Ovary (tissue), 9 donors: ENCODE results near the gene SFI1. TPM values are rescaled to one million over a fixed set of nuclear protein-coding genes. Genes with fewer than 3 reads are reported as not detected.

Experiments
- DNase-seq, 5 donors: peaks; one replicate each; pipeline ENCODE4 v3.0.0-alpha.2; 2019 to 2020
- H3K27ac ChIP-seq, 2 donors: fragments of 200-600 bp; one replicate each; pipeline versions ENCODE4 v1.5.1 to v1.8.0; 2019 to 2022
- H3K27me3 ChIP-seq: fragments of 200-600 bp; one replicate; pipeline ENCODE4 v1.8.0; 2022
- H3K36me3 ChIP-seq: fragments of 200-600 bp; sonication (generic); one replicate; pipeline ENCODE4 v1.5.1; 2019
- H3K4me1 ChIP-seq: one replicate; pipeline ENCODE4 v1.8.1; 2013; ENCODE audit warnings: mild to moderate bottlenecking, moderate library complexity; ENCODE audit not compliant: insufficient read depth
- H3K4me3 ChIP-seq: fragments of 200-600 bp; sonication (generic); one replicate; pipeline ENCODE4 v1.5.1; 2017
- H3K9me3 ChIP-seq, 2 donors: fragments of 200-600 bp in 1 of 2; sonication (generic) in 1 of 2; one replicate each; pipeline versions ENCODE4 v1.5.1 to v1.8.1; 2013 to 2019; ENCODE audit warnings: mild to moderate bottlenecking in 1 of 2, moderate library complexity in 1 of 2
- EP300 ChIP-seq: sonication (generic); formaldehyde crosslinking; IDR thresholded peaks from one replicate; pipeline ENCODE4 v1.6.1; 2017; ENCODE audit warnings: antibody characterized with exemption
- POLR2A ChIP-seq: fragments of 450-650 bp; IDR thresholded peaks from one replicate; pipeline ENCODE4 v1.6.1; 2017; ENCODE audit warnings: antibody characterized with exemption, mild to moderate bottlenecking, moderate library complexity
- WGBS, 3 donors: extraction: QIAGEN DNeasy Blood & Tissue Kit in 1 of 3; methylation state at CpG; one replicate each; pipeline versions ENCODE4 v1.1.5 to v1.1.7; 2013 to 2017; 5-methylcytosine and 5-hydroxymethylcytosine counted together
- intact Hi-C, 4 donors: fragments of 100-400 bp; cut with DNase I; formaldehyde crosslinking; loops; one replicate each; pipeline versions ENCODE4 v1.11.0 to v1.15.1; 2022 to 2023
- polyA plus RNA-seq, 2 donors: library from polyadenylated mRNA; stranded (reverse); fragments of 200-250 nt in 1 of 2; fragments of 350-450 nt in 1 of 2; fragmentation: Illumina TruSeq in 1 of 2; extraction: RNeasy Lipid Tissue Mini Kit (QIAGEN cat#74804) in 1 of 2; gene quantifications; one replicate each; pipeline ENCODE4 v1.2.3, GENCODE V29; 2013 to 2014
- total RNA-seq, 7 donors: library from RNA; depleted of rRNA in 2 of 7; stranded (reverse); fragments of >200 nt in 2 of 7; fragmentation: NEBNext Ultra II Directional in 3 of 7; extraction: Animal tissue kit (Norgen Biotek cat#: 25700) in 3 of 7; gene quantifications; one replicate each; pipeline versions ENCODE4 v1.1.0 to v1.2.4, GENCODE V29; 2016 to 2023
- TF ChIP-seq, protein P1 (sequence below), 3 donors: fragments of 450-650 bp in 2 of 3; fragments of 200-600 bp in 1 of 3; IDR thresholded peaks; one replicate each; pipeline versions ENCODE4 v1.5.1 to v1.8.0; 2016 to 2022; ENCODE audit warnings: antibody characterized with exemption in 3 of 3, mild to moderate bottlenecking in 1 of 3
- donor health status: DM: no; HTN: no; CAD: no; lungs with moderate emphysema.
- donor health status: DM: no; HTN: no; CAD: no.
- donor health status: Bipolar disorder and iron deficiency.
- donor health status: DM: yes; HTN: yes; CAD: no.
- donor health status: DM: no; HTN: no; CAD: no.
- donor health status: DM: yes; HTN: yes; CAD: no.

SFI1 gene
- total and polyA plus RNA-seq, 9 donors, result 10.8 to 33.9 (median 25.2) TPM

DNA sequence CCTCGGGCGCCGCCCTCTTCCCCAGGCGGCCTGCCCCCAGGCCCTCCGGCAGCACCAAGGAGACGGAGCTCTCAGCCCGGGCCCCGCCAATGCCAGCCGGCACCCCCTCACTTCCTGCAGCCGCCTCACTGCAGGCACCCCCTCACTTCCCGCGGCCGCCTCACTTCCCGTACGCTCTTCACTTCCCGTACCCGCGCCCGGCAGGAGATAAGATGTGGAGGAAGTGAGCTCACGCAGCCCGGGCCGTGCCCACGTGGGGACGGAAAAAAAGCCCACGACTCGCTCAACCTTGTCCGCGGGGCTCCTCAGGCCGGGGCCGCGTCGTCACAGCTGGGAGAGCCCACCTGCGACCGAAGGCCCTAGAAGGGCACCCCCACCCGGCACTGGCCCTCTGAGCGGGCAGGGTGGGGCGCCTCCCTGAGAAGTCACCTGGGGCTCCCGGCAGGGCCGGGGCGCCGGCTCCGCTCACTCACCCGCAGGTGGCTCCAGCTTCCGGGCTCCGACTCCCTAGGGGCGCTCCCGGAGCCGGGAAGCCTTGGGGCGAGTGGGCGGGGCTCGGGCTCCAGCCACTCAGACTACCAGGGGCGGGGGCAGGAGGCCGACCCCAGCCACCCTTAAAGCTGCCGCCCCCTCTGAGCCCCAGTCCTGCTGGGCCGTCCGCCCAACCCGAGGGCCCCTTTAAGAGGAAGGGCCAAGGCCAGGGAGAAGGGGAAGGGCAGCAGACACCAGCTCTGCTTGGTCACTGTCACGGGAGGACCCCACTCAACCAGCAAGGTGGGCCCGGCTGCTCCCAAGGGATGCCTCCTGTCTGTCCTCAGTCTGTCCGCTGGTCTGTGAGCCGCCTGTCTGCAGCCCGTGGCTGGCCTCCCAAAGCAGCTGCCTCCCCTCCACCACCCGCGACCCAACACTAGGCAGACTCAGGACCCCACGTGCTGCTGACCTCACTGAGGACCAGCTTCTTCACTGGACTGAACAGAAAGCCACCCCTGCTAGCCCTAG lies 134.3 kb downstream of the SFI1 start:
- Histone ChIP-seq H3K27ac (peak overlapping the region; percentile 67 to 68), H3K4me1 (peaks cover 40% of the 10 kb centered on the region), H3K9me3 (no peaks in the 10 kb centered on the region), H3K27me3 (no peaks in the 10 kb centered on the region), H3K36me3 (no peaks in the 10 kb centered on the region), H3K4me3 (peak overlapping the region; percentile 54)
- TF ChIP-seq POLR2A (peak; percentile 43), EP300 (no peak)
- 1% methylated on average over 44 to 65 of the region's 65 CpGs for WGBS, 3 donors
- intact Hi-C loops, result loop anchor here in 3 of 4 donors (5.0 to 10.0 kb wide), 2 partner anchors 73 to 286 kb away; partner anchors contain the start of gene PATZ1 (in 1 of the 3)
- peak; percentile 78 to 85 (median 80) for DNase-seq

DNA sequence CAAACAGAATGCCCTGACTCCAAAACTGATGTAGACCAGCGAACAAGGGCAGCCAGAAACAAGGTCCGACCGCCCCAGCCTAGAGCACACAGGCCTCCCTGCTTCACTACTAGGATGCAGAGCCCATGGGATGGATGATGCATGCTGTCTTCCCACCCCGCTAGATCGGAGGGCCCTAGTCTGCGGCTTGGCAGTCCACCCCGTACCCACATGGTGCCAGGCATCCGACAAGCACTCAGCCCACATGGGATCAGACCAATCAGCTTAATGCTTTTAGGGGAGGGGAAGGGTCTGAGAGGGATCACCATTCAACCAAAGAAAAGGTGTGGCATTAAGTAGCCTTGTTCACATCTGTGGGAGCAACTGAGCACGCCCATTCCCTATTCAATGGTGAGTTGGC lies 135.1 kb downstream of the SFI1 start:
- Histone ChIP-seq H3K27ac (peak overlapping the region in 1 of 2 donors; percentile 67), H3K4me1 (peaks cover 34% of the 10 kb centered on the region), H3K36me3 (no peaks in the 10 kb centered on the region), H3K27me3 (no peaks in the 10 kb centered on the region), H3K4me3 (peak overlapping the region; percentile 54), H3K9me3 (no peaks in the 10 kb centered on the region)
- intact Hi-C loops, result loop anchor here in 3 of 4 donors (5.0 to 10.0 kb wide), 2 partner anchors 74 to 287 kb away; partner anchors contain the start of gene PATZ1 (in 1 of the 3)
- DNase-seq, result no peak
- TF ChIP-seq EP300 (no peak), POLR2A (no peak)
- TF ChIP-seq, protein P1, sequence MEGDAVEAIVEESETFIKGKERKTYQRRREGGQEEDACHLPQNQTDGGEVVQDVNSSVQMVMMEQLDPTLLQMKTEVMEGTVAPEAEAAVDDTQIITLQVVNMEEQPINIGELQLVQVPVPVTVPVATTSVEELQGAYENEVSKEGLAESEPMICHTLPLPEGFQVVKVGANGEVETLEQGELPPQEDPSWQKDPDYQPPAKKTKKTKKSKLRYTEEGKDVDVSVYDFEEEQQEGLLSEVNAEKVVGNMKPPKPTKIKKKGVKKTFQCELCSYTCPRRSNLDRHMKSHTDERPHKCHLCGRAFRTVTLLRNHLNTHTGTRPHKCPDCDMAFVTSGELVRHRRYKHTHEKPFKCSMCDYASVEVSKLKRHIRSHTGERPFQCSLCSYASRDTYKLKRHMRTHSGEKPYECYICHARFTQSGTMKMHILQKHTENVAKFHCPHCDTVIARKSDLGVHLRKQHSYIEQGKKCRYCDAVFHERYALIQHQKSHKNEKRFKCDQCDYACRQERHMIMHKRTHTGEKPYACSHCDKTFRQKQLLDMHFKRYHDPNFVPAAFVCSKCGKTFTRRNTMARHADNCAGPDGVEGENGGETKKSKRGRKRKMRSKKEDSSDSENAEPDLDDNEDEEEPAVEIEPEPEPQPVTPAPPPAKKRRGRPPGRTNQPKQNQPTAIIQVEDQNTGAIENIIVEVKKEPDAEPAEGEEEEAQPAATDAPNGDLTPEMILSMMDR (IDR thresholded peaks at IDR 0.05), result no peak
- 71 to 77% (median 75%) methylated on average over 9 of the region's 9 CpGs for WGBS, 3 donors

DNA sequence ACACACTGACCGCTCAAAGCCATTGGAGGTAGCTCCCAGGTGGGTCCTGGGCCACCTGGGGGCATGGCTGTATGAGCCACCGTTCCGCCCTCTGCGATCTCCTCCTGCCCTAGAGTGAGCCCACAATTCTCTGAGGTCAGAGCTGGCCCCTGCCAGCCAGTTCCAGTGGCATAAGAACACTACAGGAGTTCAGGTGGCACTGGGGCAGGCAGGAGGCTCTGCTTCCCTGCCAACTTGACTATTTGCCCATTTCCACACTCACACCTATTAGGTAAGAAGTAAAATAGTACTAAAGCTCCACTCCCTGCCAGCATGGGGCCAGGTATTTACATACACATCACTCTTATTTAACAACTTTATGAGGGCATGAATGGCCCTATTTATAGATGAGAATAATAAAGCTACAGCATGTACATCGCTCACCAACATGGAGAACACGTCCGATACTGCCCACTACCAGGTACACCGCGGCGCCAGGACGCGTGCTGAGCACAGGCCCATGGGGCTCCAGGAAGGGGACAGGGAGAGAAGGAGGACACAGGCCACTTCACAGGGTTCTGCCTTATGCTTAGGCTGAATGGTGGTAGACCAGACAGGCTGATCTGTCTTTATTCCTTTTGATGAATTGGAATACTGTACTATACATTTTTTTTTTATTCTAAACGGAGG lies 139.4 kb downstream of the SFI1 start:
- intact Hi-C loops, result loop anchor here in 1 of 4 donors (10.0 kb wide), 1 partner anchor 291 kb away; the partner anchor contains the start of gene PATZ1
- peaks cover 5% of the 10 kb centered on the region for H3K4me1 ChIP-seq
- no peak for DNase-seq
- no peak overlapping the region for H3K4me3 ChIP-seq
- H3K36me3 ChIP-seq, result no peaks in the 10 kb centered on the region
- no peak for TF ChIP-seq POLR2A
- TF ChIP-seq, protein P1 (IDR thresholded peaks at IDR 0.05), result no peak
- no peak for TF ChIP-seq EP300
- no peaks in the 10 kb centered on the region for H3K27me3 ChIP-seq
- 93 to 95% (median 94%) methylated on average over 13 of the region's 13 CpGs for WGBS, 3 donors
- no peak overlapping the region for H3K27ac ChIP-seq
- no peaks in the 10 kb centered on the region for H3K9me3 ChIP-seq

DNA sequence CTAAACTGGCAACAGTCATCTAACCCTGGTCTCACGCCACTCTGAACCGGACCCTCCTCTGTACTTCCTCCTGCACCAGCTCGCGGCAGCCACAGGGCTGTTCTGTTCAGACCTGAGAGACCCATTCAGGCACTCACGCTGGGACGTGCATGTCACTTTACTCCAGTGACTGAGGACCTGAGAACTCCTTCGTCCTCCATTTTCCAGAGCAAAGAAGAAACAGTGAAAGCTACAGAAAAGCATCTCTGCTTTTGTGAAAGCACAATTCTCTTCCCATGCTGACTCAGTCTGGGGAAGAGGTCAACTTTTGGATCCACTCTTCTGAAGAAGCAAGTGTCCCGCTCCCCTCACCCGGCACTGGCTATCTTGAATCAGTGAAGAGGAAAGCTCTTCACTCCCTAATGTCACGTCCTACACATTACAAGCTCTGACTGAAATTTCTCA lies 141.1 kb downstream of the SFI1 start:
- intact Hi-C loops, result loop anchor here in 1 of 4 donors (10.0 kb wide), 1 partner anchor 293 kb away; the partner anchor contains the start of gene PATZ1
- no peaks in the 10 kb centered on the region for H3K9me3 ChIP-seq
- TF ChIP-seq, protein P1 (IDR thresholded peaks at IDR 0.05), result no peak
- no peak for TF ChIP-seq POLR2A
- no peak for TF ChIP-seq EP300
- H3K36me3 ChIP-seq, result no peaks in the 10 kb centered on the region
- no peak for DNase-seq
- 64 to 75% (median 73%) methylated on average over 10 of the region's 10 CpGs for WGBS, 3 donors
- H3K27me3 ChIP-seq, result no peaks in the 10 kb centered on the region
- no peak overlapping the region for H3K27ac ChIP-seq
- no peak overlapping the region for H3K4me3 ChIP-seq
- no peaks in the 10 kb centered on the region for H3K4me1 ChIP-seq
